ENCODE data around the gene TRIP12. TPM values are rescaled to one million over a fixed set of nuclear protein-coding genes. Genes with fewer than 3 reads are reported as not detected.
"Not testable (repeated sequence)": the region's sequence is repeated elsewhere in the genome, so short reads cannot be mapped to it uniquely, and the experiment has no call there.

TRIP12 gene
- total and polyA plus RNA-seq, 7 donors, result 27.5 to 297 (median 224) TPM

- H3K27me3 ChIP-seq (ENCODE audit: insufficient read depth in 3 of 3, low read length in 2 of 3), result no peaks in the 10 kb centered on the region
- H3K4me3 ChIP-seq, result no peak overlapping the region
- H3K9me3 ChIP-seq, result no peaks in the 10 kb centered on the region
- WGBS, 3 donors, result 67 to 81% (median 72%) methylated on average over 3 of the region's 3 CpGs
- TF ChIP-seq CTCF (IDR thresholded peaks at IDR 0.05), result no peak
- DNase-seq (no peak), ATAC-seq (peak in 1 of 4 donors; percentile 31)
- intact Hi-C loops (cut with DNase I), result no loop called here
- peaks cover 0 to 20% of the 10 kb centered on the region in 2 donors for H3K36me3 ChIP-seq (ENCODE audit: insufficient read depth in 1 of 2, low read depth in 1 of 2)
- H3K4me1 ChIP-seq, result peaks cover 40% of the 10 kb centered on the region
- no peak overlapping the region for H3K27ac ChIP-seq
Observed at GRCh38 chr2:229903037-229903436, 18.8 kb downstream of the TRIP12 start.

- ATAC-seq (peak; percentile 40 to 74 (median 60)), DNase-seq (no peak)
- no peak for TF ChIP-seq CTCF (IDR thresholded peaks at IDR 0.05)
- Histone ChIP-seq H3K27ac (no peak overlapping the region), H3K4me1 (peaks cover 45% of the 10 kb centered on the region), H3K9me3 (no peaks in the 10 kb centered on the region), H3K36me3 (ENCODE audit: insufficient read depth in 1 of 2, low read depth in 1 of 2) (peaks cover 0 to 10% of the 10 kb centered on the region in 2 donors), H3K27me3 (ENCODE audit: insufficient read depth in 3 of 3, low read length in 2 of 3) (no peaks in the 10 kb centered on the region), H3K4me3 (no peak overlapping the region)
- intact Hi-C loops (cut with DNase I), result no loop called here
- 45 to 66% (median 47%) methylated on average over 3 of the region's 3 CpGs for WGBS, 3 donors
Observed at GRCh38 chr2:229901819-229902218, 20.0 kb downstream of the TRIP12 start.

GRCh38 chr2:229900514-229900913, 21.3 kb downstream of the TRIP12 start:
- DNase-seq; H3K27ac ChIP-seq; H3K9me3 ChIP-seq; H3K27me3 ChIP-seq (ENCODE audit: insufficient read depth in 3 of 3, low read length in 2 of 3); H3K4me3 ChIP-seq; ATAC-seq; intact Hi-C loops (cut with DNase I): not testable (repeated sequence)
- H3K4me1 ChIP-seq, result peaks cover 50% of the 10 kb centered on the region
- 87 to 95% (median 90%) methylated on average over 9 of the region's 9 CpGs for WGBS, 3 donors
- H3K36me3 ChIP-seq (ENCODE audit: insufficient read depth in 1 of 2, low read depth in 1 of 2), result peaks cover 0 to 10% of the 10 kb centered on the region in 2 donors

GRCh38 chr2:229900012-229900411, 21.8 kb downstream of the TRIP12 start:
- DNase-seq, result no peak
- Histone ChIP-seq H3K27me3 (ENCODE audit: insufficient read depth in 3 of 3, low read length in 2 of 3) (no peaks in the 10 kb centered on the region), H3K27ac (no peak overlapping the region), H3K4me1 (peaks cover 55% of the 10 kb centered on the region), H3K4me3 (no peak overlapping the region), H3K36me3 (ENCODE audit: insufficient read depth in 1 of 2, low read depth in 1 of 2) (peaks cover 0 to 10% of the 10 kb centered on the region in 2 donors), H3K9me3 (no peaks in the 10 kb centered on the region)
- 94 to 96% (median 96%) methylated on average over 3 of the region's 3 CpGs for WGBS, 3 donors
- TF ChIP-seq CTCF (IDR thresholded peaks at IDR 0.05), result no peak
- intact Hi-C loops (cut with DNase I), result no loop called here
- ATAC-seq, result no peak

GRCh38 chr2:229899604-229900003, 22.2 kb downstream of the TRIP12 start:
- ATAC-seq, result no peak
- no peak for DNase-seq
- no peak overlapping the region for H3K4me3 ChIP-seq
- H3K27me3 ChIP-seq (ENCODE audit: insufficient read depth in 3 of 3, low read length in 2 of 3), result no peaks in the 10 kb centered on the region
- 79 to 94% (median 80%) methylated on average over 3 of the region's 3 CpGs for WGBS, 3 donors
- no peak for TF ChIP-seq CTCF (IDR thresholded peaks at IDR 0.05)
- no peak overlapping the region for H3K27ac ChIP-seq
- peaks cover 0 to 10% of the 10 kb centered on the region in 2 donors for H3K36me3 ChIP-seq (ENCODE audit: insufficient read depth in 1 of 2, low read depth in 1 of 2)
- peaks cover 59% of the 10 kb centered on the region for H3K4me1 ChIP-seq
- intact Hi-C loops (cut with DNase I), result no loop called here
- no peaks in the 10 kb centered on the region for H3K9me3 ChIP-seq

Data from psoas muscle (tissue), 8 donors.